Subcutaneous abdominal adipose tissue (tissue), 5 donors: Measurements from ENCODE around the gene PSAPL1.

Experiments
- H3K27ac ChIP-seq: one replicate; pipeline ENCODE4 v1.7.0; 2013; ENCODE audit warnings: low read depth, mild to moderate bottlenecking, inconsistent platforms, low read length, moderate library complexity
- H3K27me3 ChIP-seq, 5 donors: one replicate each; pipeline ENCODE4 v1.7.0; 2013; ENCODE audit warnings: low read length in 5 of 5, inconsistent platforms in 1 of 5; ENCODE audit not compliant: control insufficient read depth in 5 of 5, insufficient read depth in 4 of 5
- H3K36me3 ChIP-seq, 5 donors: one replicate each; pipeline ENCODE4 v1.7.0; 2013; ENCODE audit warnings: low read length in 5 of 5; ENCODE audit not compliant: control insufficient read depth in 5 of 5, insufficient read depth in 5 of 5
- H3K4me1 ChIP-seq, 5 donors: one replicate each; pipeline ENCODE4 v1.7.0; 2013; ENCODE audit warnings: low read length in 5 of 5, mild to moderate bottlenecking in 3 of 5, moderate library complexity in 1 of 5; ENCODE audit not compliant: control insufficient read depth in 5 of 5, insufficient read depth in 5 of 5
- H3K4me3 ChIP-seq, 5 donors: one replicate each; pipeline ENCODE4 v1.7.0; 2013; ENCODE audit warnings: low read length in 5 of 5, low read depth in 1 of 5
- H3K9ac ChIP-seq, 5 donors: one replicate each; pipeline ENCODE4 v1.7.0; 2013; ENCODE audit warnings: low read length in 5 of 5, mild to moderate bottlenecking in 4 of 5, moderate library complexity in 3 of 5
- H3K9me3 ChIP-seq, 5 donors: one replicate each; pipeline ENCODE4 v1.7.0; 2013; ENCODE audit warnings: low read length in 5 of 5; ENCODE audit not compliant: control insufficient read depth in 5 of 5
- donor health status: healthy.
- donor health status: healthy.
- donor health status: healthy.
- donor health status: healthy.
- donor health status: healthy.

PSAPL1 gene

DNA sequence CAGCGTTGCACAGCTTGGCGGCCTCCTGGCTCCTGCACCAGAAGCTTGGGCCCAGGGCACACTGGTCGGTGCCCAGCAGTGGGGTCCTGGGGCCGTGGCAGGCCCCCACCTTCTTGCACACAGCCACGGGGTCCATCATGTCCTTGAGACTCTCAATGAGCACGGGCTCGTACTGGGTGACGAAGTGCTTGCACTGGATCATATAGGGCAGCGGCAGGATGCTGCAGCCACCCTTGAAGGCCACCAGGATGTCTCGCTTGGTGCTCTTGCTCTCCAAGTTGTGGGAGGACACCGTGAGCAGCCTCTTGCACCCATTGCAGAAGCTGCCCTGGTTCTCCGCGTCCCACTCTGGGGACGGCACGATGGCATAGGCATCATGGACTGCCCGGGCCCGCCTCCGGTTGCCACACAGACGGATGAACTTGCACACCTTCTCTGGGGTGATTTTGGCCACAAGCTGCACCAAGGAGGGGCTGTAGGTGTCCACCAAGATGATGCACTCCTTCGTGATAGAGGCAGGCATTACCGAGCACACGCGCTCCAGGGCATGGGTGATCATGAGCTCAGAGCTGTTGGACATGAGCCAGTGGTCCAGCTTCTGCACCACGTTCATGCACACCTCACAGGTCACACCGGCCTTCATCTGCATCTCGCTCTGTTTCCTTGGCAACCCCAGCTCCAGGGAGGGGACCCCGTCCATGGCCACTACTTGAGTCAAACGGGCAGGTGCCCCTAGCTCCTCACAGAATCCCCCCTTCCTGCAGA is 1.2 kb downstream of the PSAPL1 start:
- H3K9me3 ChIP-seq, result no peaks in the 10 kb centered on the region
- no peaks in the 10 kb centered on the region for H3K36me3 ChIP-seq
- no peak overlapping the region for H3K27ac ChIP-seq
- H3K27me3 ChIP-seq, result peaks cover 0 to 6% (median 0%) of the 10 kb centered on the region in 5 donors
- no peak overlapping the region for H3K4me3 ChIP-seq
- no peaks in the 10 kb centered on the region for H3K4me1 ChIP-seq
- H3K9ac ChIP-seq, result no peak overlapping the region

- peaks cover 0 to 6% (median 5%) of the 10 kb centered on the region in 5 donors for H3K27me3 ChIP-seq
- H3K27ac ChIP-seq, result no peak overlapping the region
- H3K4me1 ChIP-seq, result no peaks in the 10 kb centered on the region
- H3K36me3 ChIP-seq, result no peaks in the 10 kb centered on the region
- H3K4me3 ChIP-seq, result no peak overlapping the region
- H3K9ac ChIP-seq, result no peak overlapping the region
- no peaks in the 10 kb centered on the region for H3K9me3 ChIP-seq
These were observed 2.0 kb downstream of the PSAPL1 start for GRCh38 chr4:7432531-7433375.

GRCh38 chr4:7431696-7432530 is 2.8 kb downstream of the PSAPL1 start:
- Histone ChIP-seq H3K27ac (no peak overlapping the region), H3K9ac (no peak overlapping the region), H3K4me3 (no peak overlapping the region), H3K27me3 (peaks cover 0 to 6% (median 5%) of the 10 kb centered on the region in 5 donors), H3K36me3 (no peaks in the 10 kb centered on the region), H3K9me3 (no peaks in the 10 kb centered on the region), H3K4me1 (no peaks in the 10 kb centered on the region)

- Histone ChIP-seq H3K27ac (no peak overlapping the region), H3K27me3 (peaks cover 0 to 5% (median 5%) of the 10 kb centered on the region in 5 donors), H3K4me3 (no peak overlapping the region), H3K9me3 (no peaks in the 10 kb centered on the region), H3K9ac (no peak overlapping the region), H3K36me3 (no peaks in the 10 kb centered on the region), H3K4me1 (no peaks in the 10 kb centered on the region)
These were observed 3.6 kb downstream of the PSAPL1 start for GRCh38 chr4:7430965-7431695.

- Histone ChIP-seq H3K4me1 (no peaks in the 10 kb centered on the region), H3K9me3 (no peaks in the 10 kb centered on the region), H3K9ac (no peak overlapping the region), H3K27ac (no peak overlapping the region), H3K36me3 (no peaks in the 10 kb centered on the region), H3K27me3 (peaks cover 0 to 5% (median 4%) of the 10 kb centered on the region in 5 donors), H3K4me3 (no peak overlapping the region)
These were observed 4.3 kb downstream of the PSAPL1 start for GRCh38 chr4:7430368-7430964.

DNA sequence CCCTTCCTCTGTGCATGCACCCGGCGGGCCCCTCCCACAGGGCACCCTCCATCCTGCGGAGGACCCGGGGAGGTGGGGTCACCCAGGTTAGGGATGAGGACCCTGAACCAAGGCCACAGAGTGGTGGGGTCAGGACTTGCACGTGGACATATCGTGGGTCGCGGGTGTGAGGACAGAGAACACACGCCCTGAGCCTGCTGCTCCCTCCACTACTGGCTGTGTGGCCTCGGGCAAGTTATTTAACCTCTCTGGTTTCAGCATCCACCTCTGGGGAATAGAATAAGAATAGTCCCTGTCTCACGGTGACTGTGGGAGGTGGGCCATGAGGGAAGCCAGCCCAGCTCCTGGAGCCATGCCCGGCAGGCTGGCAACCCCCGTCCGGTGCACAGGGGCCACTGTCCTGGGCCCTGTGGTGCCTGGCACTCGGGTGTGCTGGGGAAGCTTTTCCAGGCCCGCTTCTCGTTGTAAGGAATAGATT is 5.1 kb downstream of the PSAPL1 start:
- no peaks in the 10 kb centered on the region for H3K9me3 ChIP-seq
- peaks cover 0 to 5% (median 4%) of the 10 kb centered on the region in 5 donors for H3K27me3 ChIP-seq
- no peak overlapping the region for H3K9ac ChIP-seq
- no peak overlapping the region for H3K4me3 ChIP-seq
- H3K27ac ChIP-seq, result no peak overlapping the region
- H3K4me1 ChIP-seq, result no peaks in the 10 kb centered on the region
- H3K36me3 ChIP-seq, result no peaks in the 10 kb centered on the region

DNA sequence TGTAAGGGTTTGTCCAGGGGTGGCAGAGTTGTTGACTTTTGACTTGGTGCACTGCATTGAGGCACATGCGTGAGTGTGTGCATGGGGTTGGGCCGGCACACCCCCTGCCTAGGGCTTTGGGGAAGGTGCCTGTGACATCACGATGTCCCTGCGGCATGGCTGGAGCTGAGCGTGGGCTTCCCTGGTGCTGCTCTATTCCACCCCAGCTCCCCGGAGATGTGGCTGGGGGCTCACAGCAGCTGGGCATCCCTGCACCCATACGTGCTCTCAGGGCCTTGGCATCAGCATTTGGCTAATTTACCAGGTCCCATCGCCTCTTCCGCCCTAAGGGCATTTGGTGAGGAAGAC is 5.7 kb downstream of the PSAPL1 start:
- no peak overlapping the region for H3K27ac ChIP-seq

DNA sequence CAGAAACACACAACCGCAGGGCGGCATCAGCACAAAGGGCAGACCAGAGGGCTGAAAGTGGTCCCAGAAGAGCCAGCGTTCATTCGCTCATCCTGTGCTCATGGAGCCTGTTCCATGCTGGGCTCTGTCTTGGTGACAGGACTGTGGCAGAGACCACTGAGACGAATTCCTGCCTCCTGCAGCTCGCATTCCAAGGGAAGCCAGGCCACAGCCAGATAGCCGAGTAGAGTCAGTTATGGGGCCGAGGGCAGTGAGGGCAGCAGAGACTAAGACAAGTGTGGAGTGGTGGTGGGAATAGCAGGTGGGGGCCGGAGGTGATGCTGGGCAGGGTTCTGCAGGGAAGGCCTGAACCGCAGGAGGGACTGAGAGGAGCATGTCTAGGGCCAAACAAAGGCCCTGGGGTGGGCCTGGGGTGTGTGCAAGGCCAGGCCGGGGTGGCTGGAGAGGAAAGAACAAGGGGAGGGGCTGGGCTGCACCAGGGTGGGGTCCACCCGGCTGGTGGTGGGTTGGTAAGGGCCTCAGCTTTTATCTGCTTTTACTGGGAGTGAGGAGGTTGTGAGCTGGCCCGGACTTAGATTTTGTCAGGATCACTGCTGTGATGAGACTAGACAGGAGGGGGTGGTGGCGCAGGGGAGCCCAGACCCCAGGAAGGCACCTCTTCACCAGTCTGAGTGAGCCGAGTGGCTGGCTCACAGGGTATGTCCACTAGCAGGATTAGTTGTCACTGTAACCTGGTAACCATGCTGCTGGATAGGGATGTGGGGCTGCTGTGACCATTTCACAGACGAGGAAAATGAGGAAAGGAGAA is 6.3 kb downstream of the PSAPL1 start:
- Histone ChIP-seq H3K4me1 (no peaks in the 10 kb centered on the region), H3K27ac (no peak overlapping the region), H3K36me3 (no peaks in the 10 kb centered on the region), H3K27me3 (peaks cover 0 to 8% (median 4%) of the 10 kb centered on the region in 5 donors), H3K4me3 (no peak overlapping the region), H3K9ac (no peak overlapping the region), H3K9me3 (no peaks in the 10 kb centered on the region)

More for the DNA sequence above, 5.7 kb downstream of the PSAPL1 start:
- Histone ChIP-seq H3K27me3 (peaks cover 0 to 7% (median 4%) of the 10 kb centered on the region in 5 donors), H3K36me3 (no peaks in the 10 kb centered on the region), H3K9me3 (no peaks in the 10 kb centered on the region), H3K4me3 (no peak overlapping the region), H3K4me1 (no peaks in the 10 kb centered on the region), H3K9ac (no peak overlapping the region)
